Smooth muscle cell (in vitro differentiated cells): ENCODE results near the gene KIAA1217. TPM values are rescaled to one million over a fixed set of nuclear protein-coding genes. Genes with fewer than 3 reads are reported as not detected.

Source experiments
- DNase-seq: peaks from one replicate; lab custom pipeline; 2025; ENCODE audit not compliant: unreplicated experiment; lab: John Stamatoyannopoulos, UW
- H2AFZ ChIP-seq: fragments of 200-600 bp; sonication (generic); 2 replicates; pipeline ENCODE4 v1.6.0; 2016; ENCODE audit warnings: antibody characterized with exemption, low read depth, mild to moderate bottlenecking
- H3F3A ChIP-seq: fragments of 200-600 bp; sonication (generic); 2 replicates; pipeline ENCODE4 v1.6.0; 2017; ENCODE audit warnings: antibody characterized with exemption, low read depth
- H3K27ac ChIP-seq: fragments of 200-600 bp; sonication (generic); 2 replicates; pipeline ENCODE4 v1.5.1; 2016; ENCODE audit warnings: low read depth, mild to moderate bottlenecking
- H3K27me3 ChIP-seq: fragments of 200-600 bp; sonication (generic); 2 replicates; pipeline ENCODE4 v1.6.1; 2016; ENCODE audit warnings: low read depth, mild to moderate bottlenecking
- H3K36me3 ChIP-seq: fragments of 200-600 bp; sonication (generic); 2 replicates; pipeline ENCODE4 v1.5.1; 2016; ENCODE audit warnings: low read depth
- H3K4me1 ChIP-seq: fragments of 200-600 bp; sonication (generic); 2 replicates; pipeline ENCODE4 v1.5.1; 2016; ENCODE audit warnings: low read depth
- H3K4me2 ChIP-seq: fragments of 200-600 bp; sonication (generic); 2 replicates; pipeline ENCODE4 v1.6.0; 2016; ENCODE audit warnings: mild to moderate bottlenecking
- H3K4me3 ChIP-seq: fragments of 200-600 bp; sonication (generic); 2 replicates; pipeline ENCODE4 v1.5.1; 2016; ENCODE audit warnings: mild to moderate bottlenecking
- H3K79me2 ChIP-seq: fragments of 200-600 bp; sonication (generic); 2 replicates; pipeline ENCODE4 v1.6.0; 2016; ENCODE audit warnings: low read depth, mild to moderate bottlenecking
- H3K9ac ChIP-seq: fragments of 200-600 bp; sonication (generic); 2 replicates; pipeline ENCODE4 v1.6.0; 2016; ENCODE audit warnings: low read depth
- H3K9me3 ChIP-seq: fragments of 200-600 bp; sonication (generic); replicated peaks from 2 replicates; pipeline ENCODE4 v1.5.1; 2016; ENCODE audit warnings: low read depth
- H4K20me1 ChIP-seq: fragments of 200-600 bp; sonication (generic); 2 replicates; pipeline ENCODE4 v1.6.0; 2016; ENCODE audit warnings: low read depth
- CTCF ChIP-seq: fragments of 200-600 bp; sonication (generic); IDR thresholded peaks from 2 replicates; pipeline ENCODE4 v1.5.1; 2017; ENCODE audit warnings: borderline replicate concordance, mild to moderate bottlenecking, antibody characterized with exemption; ENCODE audit not compliant: insufficient read depth, poor library complexity, severe bottlenecking
- WGBS: methylation state at CpG from one replicate; pipeline ENCODE4 v1.1.7; 2016; ENCODE audit warnings: low lambda C conversion rate; 5-methylcytosine and 5-hydroxymethylcytosine counted together
- polyA plus RNA-seq: library from polyadenylated mRNA; unstranded; fragments of >200 nt; fragmentation: Nextera tagmentation; extraction: Ambion mirVana; gene quantifications from 2 replicates; pipeline ENCODE4 v1.2.1, GENCODE V29; 2016
- total RNA-seq: library from RNA; depleted of rRNA; stranded (reverse); fragments of >200 nt; gene quantifications from 2 replicates; pipeline ENCODE4 v1.2.3, GENCODE V29; 2014

The KIAA1217 gene
- total and polyA plus RNA-seq, 2 experiments from 2014 or later, result 43.3 to 68.8 TPM

- no peaks in the 10 kb centered on the region for H3K36me3 ChIP-seq
- H3K79me2 ChIP-seq, result peaks cover 5% of the 10 kb centered on the region
- H3K4me2 ChIP-seq, result no peak overlapping the region
- no peak for TF ChIP-seq CTCF
- H3K27me3 ChIP-seq, result no peaks in the 10 kb centered on the region
- H3K9me3 ChIP-seq, result no peaks in the 10 kb centered on the region
- H3F3A ChIP-seq, result peaks cover 6% of the 10 kb centered on the region
- no peak overlapping the region for H3K9ac ChIP-seq
- no peak for DNase-seq
- H2AFZ ChIP-seq, result no peak overlapping the region
- H4K20me1 ChIP-seq, result no peaks in the 10 kb centered on the region
- H3K27ac ChIP-seq, result no peak overlapping the region
- peaks cover 20% of the 10 kb centered on the region for H3K4me1 ChIP-seq
- no peak overlapping the region for H3K4me3 ChIP-seq
- WGBS, result 78% methylated on average over 6 of the region's 6 CpGs
These were observed 205.7 kb downstream of the KIAA1217 start for GRCh38 chr10:24414597-24414996.

- H3K27me3 ChIP-seq, result no peaks in the 10 kb centered on the region
- H4K20me1 ChIP-seq, result no peaks in the 10 kb centered on the region
- H3K9ac ChIP-seq, result no peak overlapping the region
- TF ChIP-seq CTCF, result no peak
- no peaks in the 10 kb centered on the region for H3K9me3 ChIP-seq
- peaks cover 6% of the 10 kb centered on the region for H3F3A ChIP-seq
- WGBS, result 23% methylated on average over 5 of the region's 5 CpGs
- H3K79me2 ChIP-seq, result peaks cover 5% of the 10 kb centered on the region
- DNase-seq, result peak; percentile 35
- H3K4me2 ChIP-seq, result peak overlapping the region; percentile 26
- peak overlapping the region; percentile 77 for H3K27ac ChIP-seq
- peaks cover 20% of the 10 kb centered on the region for H3K4me1 ChIP-seq
- no peaks in the 10 kb centered on the region for H3K36me3 ChIP-seq
- peak overlapping the region; percentile 19 for H2AFZ ChIP-seq
- H3K4me3 ChIP-seq, result no peak overlapping the region
These were observed 206.7 kb downstream of the KIAA1217 start for GRCh38 chr10:24415455-24416125.

- peak overlapping the region; percentile 77 for H3K27ac ChIP-seq
- 82% methylated on average over 4 of the region's 4 CpGs for WGBS
- H3K9me3 ChIP-seq, result no peaks in the 10 kb centered on the region
- H3K9ac ChIP-seq, result no peak overlapping the region
- no peak overlapping the region for H2AFZ ChIP-seq
- H3F3A ChIP-seq, result peaks cover 6% of the 10 kb centered on the region
- peaks cover 5% of the 10 kb centered on the region for H3K79me2 ChIP-seq
- H4K20me1 ChIP-seq, result no peaks in the 10 kb centered on the region
- TF ChIP-seq CTCF, result no peak
- DNase-seq, result no peak
- peaks cover 20% of the 10 kb centered on the region for H3K4me1 ChIP-seq
- H3K4me3 ChIP-seq, result no peak overlapping the region
- no peaks in the 10 kb centered on the region for H3K27me3 ChIP-seq
- no peaks in the 10 kb centered on the region for H3K36me3 ChIP-seq
- H3K4me2 ChIP-seq, result peak overlapping the region; percentile 26
These were observed 207.3 kb downstream of the KIAA1217 start for GRCh38 chr10:24416248-24416647.

- Histone ChIP-seq H4K20me1 (no peaks in the 10 kb centered on the region), H3K27ac (peak overlapping the region; percentile 28), H2AFZ (peak overlapping the region; percentile 54), H3K9ac (no peak overlapping the region), H3K27me3 (no peaks in the 10 kb centered on the region), H3K4me2 (peak overlapping the region; percentile 58), H3F3A (peaks cover 6% of the 10 kb centered on the region), H3K9me3 (no peaks in the 10 kb centered on the region), H3K4me1 (peaks cover 20% of the 10 kb centered on the region), H3K79me2 (peaks cover 5% of the 10 kb centered on the region), H3K36me3 (no peaks in the 10 kb centered on the region), H3K4me3 (no peak overlapping the region)
- no peak for TF ChIP-seq CTCF
- no peak for DNase-seq
- WGBS, result 59% methylated on average over 7 of the region's 7 CpGs
These were observed 208.1 kb downstream of the KIAA1217 start for GRCh38 chr10:24417053-24417452.
